Stimulated activated naive CD4-positive, alpha-beta T cell treated with Interleukin-2 at 50 U/mL for 16 hours (primary cell): ENCODE measurements around the gene HTRA1.

Experiments used
- DNase-seq: peaks from one replicate; lab custom pipeline; 2025; lab: John Stamatoyannopoulos, UW

HTRA1 gene

DNA sequence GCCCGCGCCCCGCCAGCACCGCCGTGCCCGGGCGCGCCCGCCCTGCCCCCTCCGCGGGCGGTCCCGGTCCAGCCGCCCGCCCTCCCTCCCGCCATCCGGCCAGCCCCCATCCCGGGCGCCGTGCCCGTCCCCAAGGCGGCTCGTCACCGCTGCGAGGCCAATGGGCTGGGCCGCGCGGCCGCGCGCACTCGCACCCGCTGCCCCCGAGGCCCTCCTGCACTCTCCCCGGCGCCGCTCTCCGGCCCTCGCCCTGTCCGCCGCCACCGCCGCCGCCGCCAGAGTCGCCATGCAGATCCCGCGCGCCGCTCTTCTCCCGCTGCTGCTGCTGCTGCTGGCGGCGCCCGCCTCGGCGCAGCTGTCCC, at the start of gene HTRA1:
HTRA1 (plus strand) TSS at position 187 of the 362 bp plus-strand sequence; CDS start at position 287, 100 bp downstream.
- no peak for DNase-seq

DNA sequence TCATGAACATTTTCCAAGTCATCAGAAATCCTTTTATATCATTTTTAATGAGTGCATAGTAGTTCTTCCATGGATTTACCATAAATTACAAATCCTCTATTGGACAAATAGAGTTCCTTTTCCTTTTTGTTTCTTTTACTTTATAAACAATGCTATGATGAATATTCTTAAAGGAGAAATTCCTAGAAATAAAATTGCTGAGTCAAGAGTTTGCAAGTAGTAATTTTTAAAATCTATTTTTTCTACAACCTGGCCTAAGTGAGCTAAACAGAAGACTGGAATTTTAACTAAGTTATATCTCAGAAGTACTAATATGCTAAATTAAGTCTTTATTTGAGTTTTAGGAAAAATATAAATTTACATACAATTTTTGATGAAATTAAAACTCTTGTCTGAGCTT, 48.0 kb upstream of the HTRA1 start:
- DNase-seq, result no peak

DNA sequence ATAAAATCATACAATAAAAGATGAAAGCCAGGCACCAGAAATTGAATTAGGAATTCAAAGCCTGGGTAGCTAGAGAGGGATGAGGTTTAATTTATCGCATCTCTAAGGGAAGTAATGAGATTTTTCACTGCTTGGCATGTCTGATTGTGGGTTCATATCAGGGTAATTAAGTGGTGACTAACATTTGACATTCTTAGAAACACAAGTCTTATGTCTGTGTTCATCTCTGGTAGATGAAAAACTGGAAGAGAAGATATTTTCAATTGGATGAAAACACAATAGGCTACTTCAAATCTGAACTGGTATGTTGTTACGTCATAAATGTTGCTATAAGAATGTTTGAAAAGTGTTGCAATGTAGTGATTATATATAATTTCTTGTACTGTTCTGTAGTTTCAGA, 43.7 kb upstream of the HTRA1 start:
- no peak for DNase-seq

DNA sequence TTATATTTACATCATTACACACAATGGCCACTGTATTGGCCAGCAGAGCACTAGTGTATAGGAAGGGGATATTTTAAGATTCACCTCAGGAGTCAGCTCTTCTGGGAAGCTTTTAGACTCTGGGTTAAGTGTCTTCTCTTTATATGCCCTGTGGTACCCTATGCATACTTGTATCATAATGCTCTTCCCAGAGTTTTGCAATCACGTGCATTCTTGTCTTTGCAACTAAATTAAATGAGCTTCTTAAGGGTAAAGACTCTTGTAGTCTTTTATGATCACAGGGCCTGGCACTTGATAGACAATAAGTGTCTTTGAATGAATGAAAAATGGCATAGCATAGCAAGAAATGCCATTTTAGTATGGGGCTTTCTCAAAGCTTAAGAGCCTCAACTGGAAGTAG, 42.3 kb upstream of the HTRA1 start:
- DNase-seq, result no peak

DNA sequence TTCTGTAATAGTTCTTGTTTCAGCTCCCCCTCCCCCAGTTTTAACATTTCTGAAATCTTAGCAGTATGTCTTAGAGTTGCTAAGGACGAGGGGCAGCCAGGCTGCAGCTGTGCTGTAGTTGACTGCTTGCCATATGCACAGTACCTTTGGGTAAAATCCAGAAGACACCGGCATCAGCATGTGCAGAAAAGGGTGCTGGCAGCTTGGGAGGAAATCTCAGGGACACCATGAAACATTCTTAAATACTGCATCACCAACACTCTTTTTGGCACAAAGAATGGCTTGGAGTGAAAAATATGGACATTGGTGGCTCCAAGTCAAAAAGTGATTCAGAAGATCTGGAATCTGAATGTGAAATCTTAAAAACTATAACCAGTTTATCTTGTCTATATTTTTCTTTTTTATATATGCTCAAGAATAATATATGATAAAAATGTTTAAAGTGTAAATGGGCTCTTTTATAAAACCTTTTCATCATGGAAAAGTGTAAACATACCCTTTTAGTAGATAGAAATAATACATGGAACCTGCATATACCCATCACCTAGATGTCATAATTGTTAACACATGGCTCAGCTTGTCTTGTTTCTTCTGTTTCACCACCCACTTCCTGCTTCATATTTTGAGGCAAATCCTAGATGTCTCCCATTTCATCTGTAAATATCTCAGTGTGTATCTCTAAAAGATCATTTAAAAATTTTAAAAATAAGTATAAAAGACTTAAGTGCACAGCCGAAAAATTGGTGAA, 41.3 kb upstream of the HTRA1 start:
- no peak for DNase-seq

DNA sequence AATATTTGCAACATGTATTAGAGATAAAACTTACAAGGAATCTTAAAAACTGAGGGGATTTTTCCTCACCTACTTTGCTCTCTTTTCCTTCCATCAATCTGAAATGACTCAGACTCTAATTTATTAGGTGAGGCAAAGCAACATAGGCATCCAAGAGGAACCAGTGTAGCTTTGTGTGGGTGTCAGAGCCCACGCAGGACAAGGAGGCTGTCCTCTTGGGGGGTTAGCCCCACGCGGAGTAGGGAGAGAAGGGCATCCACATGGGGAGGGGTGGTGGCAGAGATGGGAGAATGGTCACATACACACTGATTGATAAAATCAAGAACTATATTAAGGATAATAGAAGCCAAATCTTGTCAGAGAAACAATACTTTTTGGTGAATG, 40.7 kb upstream of the HTRA1 start:
- DNase-seq, result no peak

DNA sequence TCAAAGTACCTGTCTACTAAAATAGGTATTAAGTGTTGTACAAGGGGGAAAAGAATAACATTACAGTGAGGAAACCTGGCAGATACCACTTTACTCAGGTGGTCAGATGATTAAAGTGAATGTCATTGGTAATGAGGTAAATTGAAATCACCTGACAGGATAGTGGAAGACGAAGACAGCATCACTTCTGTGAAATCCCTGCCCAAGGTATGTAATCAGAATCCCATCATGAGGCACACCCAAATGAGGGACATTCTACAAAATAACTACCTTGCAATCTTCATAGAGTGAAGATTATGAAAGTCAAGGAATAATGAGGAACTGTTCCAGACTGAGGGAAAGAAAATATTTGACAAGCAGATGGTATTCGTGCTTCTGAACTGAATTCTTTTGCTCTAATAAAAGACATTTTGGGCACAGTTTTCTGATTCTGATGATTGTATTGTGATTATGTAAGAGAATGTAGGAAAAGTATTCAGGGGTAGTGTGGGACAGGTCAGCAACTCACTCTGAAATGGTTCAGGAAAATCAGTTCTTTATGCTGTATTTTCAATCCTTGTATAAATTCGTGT, 40.2 kb upstream of the HTRA1 start:
- no peak for DNase-seq

DNA sequence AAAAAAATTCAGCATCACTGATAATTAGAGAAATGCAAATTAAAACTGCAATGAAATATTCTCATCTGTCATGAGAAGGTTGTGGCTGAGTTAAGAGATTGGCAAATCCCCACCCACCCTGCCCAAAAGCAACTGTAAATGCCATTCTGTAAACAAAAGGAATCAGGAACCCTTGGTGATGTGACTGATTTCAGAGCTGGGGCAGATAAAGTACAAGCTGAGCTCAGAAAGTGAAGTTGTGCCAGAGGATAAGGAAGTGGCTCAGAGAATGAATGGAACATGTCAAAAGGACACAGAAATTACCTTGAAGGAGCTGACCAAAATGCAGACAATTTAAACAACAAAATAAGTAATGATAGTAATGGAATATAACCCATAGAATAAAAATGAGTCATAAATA, 39.6 kb upstream of the HTRA1 start:
- no peak for DNase-seq

DNA sequence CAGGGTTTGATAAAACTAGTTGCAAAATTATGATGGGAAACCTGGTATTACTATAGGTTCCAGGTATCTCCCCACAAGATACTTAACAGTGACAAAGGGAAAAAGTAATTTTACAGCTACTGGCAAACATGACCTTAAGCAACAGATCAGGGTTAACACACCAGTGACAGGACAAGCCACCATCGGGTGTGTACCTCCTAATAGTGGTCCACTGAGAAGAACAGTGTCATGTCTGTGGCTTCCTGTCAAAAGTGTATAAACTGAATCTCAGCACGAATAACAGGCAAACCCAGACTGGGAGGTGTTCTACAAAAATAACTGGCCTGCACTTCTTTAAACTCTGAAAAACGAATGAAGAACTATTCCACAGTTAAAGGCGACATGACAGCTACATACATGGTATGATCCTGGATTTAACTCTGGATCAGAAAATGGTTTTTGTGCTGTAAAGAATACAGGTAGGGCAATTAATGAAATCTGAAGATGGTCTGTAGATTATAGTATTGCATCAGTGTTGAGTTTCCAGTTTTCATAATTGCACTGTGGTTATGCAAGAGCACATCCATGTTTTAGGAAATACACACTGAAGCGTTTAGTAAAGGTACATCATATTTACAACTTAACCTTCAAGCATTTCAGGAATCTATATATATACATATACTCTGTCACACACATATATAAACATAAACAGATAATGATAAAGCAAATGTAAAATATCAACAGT, 38.9 kb upstream of the HTRA1 start:
- DNase-seq, result no peak

DNA sequence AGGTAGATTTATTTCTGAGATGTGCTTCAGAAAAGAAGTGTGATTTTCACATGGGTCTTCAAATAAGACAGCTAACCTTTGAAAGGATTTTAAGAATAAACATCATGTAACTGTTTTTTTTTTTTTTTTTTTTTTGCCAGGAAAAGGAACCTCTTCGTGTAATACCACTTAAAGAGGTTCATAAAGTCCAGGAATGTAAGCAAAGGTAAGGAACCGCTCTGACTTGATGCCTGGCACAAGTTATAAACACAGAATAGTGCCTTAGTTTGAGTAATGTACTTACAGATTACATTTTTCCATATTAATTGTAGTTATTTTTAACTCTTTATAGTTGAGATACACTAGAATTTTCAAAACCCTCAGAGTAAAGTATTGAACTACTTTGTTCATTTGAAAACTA, 37.3 kb upstream of the HTRA1 start:
- no peak for DNase-seq

DNA sequence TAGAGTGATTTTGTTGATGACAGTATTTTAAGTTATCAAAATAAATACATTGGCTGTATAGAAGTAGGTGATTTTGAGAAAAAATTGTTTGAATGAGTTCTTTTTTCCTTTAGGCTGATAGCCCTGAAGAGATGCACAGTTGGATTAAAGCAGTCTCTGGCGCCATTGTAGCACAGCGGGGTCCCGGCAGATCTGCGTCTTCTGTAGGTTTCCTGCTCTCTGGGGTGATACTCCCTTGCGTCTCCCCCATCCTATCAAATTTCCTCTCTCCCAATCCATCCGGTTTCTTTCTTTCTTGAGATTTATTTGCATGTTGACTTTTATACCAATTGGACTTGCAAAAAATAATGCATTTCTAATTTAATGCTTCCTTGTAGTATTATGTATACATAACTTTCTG, 34.5 kb upstream of the HTRA1 start:
- no peak for DNase-seq

DNA sequence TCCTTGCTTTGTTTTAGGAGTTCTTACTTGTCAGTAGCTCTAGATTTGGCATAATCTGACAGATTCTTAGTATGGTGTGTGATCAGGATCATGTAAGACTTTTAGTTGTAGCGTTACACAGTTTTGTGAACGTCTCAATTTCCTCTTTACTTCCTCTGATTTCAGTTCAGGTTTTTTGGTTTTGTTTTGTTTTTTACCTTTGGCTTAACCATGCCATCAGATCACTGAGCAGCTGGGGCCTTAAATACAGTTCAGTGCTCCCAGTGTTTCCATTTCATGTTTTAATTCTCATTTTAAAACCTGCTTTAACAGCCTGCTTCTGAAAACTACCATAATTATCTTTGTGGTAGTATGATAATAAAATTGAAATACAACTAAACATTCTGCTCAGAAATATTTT, 34.1 kb upstream of the HTRA1 start:
- no peak for DNase-seq

DNA sequence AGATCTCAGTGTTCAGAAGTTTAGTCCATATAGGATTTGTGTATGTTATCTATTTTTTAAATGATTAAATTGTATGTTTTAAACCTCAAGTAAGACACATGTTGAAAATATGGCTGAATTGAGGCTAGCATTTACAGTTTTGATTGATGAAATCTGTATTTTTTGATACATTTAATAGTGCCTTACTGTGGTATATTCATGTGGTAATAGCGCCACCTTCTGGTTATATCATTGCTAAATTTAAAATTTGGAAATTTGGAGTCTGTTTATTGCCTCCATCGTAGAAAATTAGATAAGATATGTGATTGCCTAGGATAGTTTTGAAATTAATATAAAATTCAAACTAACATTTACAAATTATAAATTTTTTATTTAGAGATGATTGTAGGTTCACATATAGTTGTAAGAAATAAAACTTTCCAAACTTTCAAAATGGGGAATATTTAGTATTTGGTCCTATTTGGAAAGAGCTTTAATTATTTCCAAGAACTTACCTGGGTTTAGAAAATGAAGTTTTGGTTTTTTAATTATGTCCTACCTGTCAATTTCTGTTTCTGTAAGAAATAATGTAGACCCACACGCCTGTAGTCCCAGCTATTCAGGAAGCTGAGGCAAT, 26.0 kb upstream of the HTRA1 start:
- DNase-seq, result no peak

DNA sequence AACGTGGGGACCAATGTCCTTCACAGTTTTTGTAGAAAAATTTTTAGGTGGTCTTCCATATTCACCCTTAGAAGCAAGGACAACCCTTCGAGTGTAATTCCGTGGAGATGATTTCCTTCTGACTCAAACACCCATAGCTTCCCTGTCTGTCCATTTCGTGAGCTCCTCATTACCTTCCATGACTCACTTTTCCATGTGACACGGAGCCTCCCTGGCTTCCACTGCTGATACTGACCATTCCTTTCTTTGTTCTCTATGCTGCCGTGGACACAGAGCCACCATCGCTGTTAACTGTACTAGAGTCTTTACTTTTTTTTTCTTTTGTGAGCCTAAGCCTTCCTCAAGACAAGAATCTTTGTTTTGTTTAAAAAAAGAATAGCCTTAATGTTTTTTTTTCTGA, 19.4 kb upstream of the HTRA1 start:
- no peak for DNase-seq

DNA sequence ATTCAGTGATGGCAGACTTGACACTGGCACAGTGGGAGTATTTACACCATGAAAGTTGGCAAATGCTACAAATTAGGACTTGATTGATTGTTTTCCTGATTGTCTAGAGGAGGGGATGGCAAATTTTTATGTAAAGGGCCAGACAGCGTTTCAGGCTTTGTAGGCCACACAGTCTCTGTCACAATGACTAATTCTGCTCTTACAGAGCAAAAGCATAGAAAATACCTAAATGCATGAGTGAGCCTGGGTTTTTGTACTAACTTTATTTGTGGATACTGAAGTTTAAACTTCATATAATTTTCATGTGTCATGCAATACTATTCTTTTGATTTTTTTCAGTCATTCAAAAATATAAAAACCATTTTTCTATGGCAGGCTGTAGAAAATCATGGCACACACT, 15.9 kb upstream of the HTRA1 start:
- DNase-seq, result no peak

DNA sequence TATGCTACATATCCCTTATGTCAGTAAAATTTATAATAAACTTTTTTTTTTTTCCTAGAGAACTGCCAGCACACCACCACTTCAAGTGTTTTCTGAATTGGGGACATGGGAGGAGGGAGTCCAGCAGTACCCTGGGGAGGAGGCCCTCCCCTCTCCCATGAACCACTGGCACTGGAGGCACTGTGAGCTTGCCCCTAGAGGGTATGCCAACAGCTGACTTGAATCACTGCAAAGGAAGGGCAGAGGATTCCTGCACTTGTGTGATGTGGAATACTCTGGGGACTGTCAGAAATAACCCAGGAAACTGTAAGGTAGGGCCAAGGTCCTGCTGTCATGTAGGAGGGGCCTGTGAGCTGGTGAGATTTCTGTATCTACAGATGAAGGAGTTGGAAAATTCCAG, 15.4 kb upstream of the HTRA1 start:
- DNase-seq, result no peak

DNA sequence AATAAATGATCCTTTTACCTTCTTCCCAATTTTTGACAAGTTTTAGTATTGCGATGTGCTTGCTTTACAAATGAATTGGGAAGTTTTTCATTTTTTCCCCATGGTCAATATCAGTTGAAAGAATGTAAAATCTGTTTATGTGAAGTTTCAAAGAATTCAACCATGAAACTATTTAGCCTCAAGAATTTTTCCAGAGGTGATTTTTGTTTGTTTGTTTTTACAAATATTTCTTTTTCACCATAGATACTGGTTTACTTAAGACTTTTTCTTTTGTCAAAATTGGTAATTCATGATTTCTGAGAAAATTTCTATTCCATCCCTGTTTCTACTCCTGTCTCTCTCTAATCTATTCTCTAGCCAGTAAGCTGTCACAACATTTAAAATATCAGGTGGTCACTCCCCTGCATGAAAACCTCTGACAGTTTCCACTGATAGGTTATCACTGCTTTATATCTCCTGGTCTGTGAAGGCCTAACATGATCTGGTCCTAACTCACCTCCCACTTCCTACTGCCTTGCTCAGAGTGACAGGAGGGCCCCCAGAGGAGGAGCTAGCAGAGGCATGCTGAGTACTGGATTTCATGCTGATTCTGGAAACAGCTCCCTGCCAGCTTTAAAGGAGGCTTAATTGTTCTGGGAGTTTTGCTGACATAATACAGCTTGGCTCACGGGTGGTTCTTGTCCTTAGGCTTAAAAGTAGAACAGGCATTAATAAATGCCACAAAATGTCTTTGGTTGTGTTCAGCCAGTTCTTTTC, 14.5 kb upstream of the HTRA1 start:
- no peak for DNase-seq

DNA sequence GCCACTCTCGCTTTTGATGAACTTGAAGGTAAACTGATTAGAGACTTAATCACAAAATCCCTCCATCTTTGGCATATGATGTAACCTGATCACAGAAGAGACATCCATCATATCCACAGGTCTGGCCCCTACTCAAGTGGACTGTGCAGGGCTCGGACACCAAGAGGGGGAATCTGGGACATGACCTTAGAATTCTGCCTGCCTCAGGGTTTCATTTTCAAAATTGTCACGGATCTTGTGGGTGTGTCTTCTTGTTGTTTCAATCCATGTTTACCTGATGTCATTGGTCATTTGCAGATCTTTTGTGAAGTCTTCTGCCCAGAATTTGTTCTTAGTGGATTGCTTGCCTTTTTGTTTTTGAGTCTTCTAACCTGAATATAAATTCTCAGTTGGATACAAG, 12.8 kb upstream of the HTRA1 start:
- no peak for DNase-seq

DNA sequence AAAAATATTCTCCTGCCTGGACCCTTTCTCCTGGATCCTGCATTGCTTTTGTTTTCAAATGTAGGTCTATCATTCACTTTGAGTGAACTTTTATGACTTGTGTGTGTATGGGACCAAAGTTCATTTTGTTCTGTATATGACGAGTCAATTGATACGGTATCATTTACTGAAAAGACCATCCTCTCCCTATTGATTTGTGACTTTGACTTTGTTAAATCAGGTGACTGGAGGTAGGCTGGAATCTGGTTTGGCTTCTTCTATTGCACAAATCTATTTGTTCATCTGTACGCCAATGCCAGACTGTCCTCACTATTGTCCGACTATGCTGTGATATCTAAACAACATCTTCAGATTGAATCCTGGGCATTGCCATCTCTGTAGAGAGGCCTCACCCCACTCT, 12.2 kb upstream of the HTRA1 start:
- DNase-seq, result no peak

DNA sequence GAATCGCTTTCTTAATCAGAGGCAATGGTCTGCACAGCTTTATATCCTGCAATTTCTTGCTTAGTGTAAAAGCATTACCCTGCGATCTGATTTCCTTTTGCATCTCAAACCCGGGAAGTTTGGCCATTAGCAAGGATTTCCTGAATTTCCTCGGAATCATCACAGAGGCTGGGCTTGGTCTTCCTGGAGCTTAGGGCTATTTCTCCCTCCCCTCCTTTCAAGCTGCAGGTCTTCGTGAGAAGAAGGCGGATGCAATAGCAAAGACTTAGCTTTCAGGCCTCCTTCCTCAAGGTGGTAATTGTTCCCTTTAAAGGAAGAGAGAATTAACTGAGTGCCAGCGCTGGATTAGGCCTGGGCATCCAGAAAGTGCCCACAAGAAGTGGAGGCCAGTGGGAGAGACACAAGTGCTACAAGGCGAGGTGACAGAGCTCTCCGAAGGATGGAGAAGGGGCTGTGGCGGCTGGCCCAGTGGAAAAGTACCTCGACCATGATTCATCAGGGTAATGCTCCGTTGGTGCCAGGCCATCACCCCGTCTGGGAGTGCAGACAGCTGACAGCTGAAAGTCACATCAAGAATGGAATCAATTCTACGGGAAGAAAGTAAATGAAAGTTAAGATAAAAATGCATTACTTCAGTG, 10.9 kb upstream of the HTRA1 start:
- DNase-seq, result no peak

DNA sequence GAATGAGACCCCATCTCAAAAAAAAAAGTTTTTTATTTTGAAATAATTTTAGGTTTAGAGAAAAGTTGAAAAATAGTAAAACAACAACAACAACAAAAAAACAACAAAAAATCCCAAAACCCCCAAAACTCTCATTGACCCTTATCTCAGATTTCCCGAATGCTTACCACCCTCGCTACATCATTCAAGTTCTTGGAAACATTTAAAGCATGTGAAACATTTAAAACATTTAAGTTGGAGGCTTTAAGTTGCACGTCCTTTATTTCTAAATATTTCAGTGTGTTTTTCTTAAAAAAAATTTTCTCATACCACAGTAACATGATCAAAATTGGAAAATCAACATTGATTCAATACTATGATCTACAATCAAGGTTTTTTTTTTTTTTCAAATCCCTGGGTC, 7.3 kb upstream of the HTRA1 start:
- no peak for DNase-seq

DNA sequence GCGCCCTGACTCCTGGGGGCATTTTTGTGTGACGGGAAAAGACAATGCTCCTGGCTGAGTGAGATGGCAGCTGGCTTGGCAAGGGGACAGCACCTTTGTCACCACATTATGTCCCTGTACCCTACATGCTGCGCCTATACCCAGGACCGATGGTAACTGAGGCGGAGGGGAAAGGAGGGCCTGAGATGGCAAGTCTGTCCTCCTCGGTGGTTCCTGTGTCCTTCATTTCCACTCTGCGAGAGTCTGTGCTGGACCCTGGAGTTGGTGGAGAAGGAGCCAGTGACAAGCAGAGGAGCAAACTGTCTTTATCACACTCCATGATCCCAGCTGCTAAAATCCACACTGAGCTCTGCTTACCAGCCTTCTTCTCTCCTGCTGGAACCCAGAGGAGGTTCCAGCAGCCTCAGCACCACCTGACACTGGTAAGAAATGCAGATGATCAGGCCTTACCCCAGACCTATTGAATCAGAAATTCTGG, 6.7 kb upstream of the HTRA1 start, which contains the start of gene ARMS2:
ARMS2 (plus strand) TSS at position 51 of the 478 bp plus-strand sequence; CDS start at position 126, 75 bp downstream.
- DNase-seq, result no peak
